Activated CD8-positive, alpha-beta memory T cell treated with anti-CD3 and anti-CD28 coated beads for 48 hours (primary cell): ENCODE measurements around the gene MCC.

Source experiments
- DNase-seq, 3 experiments: peaks; one replicate each; pipeline ENCODE4 v3.0.0-alpha.2; 2020; ENCODE audit warnings: low read depth in 2 of 3, low spot score in 2 of 3

MCC gene

DNA sequence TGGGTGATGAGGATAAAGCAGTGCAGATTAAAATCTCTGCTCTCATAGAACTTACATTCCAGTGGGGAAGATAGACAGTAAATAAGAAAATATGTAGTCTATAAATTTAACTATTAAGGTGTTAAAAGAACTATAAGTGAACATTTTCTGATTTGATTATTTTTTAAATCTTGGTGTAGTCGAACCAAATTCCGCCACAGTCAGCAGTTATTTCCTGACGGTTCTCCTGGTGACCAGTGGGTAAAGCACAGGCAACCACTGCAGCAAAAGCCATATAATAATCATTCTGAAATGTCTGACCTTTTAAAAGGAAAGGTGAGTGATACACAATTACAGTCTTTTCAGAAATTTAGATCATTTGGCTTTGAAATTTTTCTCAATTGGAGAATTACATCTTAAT lies 484.5 kb downstream of the MCC start:
- DNase-seq: no peak

DNA sequence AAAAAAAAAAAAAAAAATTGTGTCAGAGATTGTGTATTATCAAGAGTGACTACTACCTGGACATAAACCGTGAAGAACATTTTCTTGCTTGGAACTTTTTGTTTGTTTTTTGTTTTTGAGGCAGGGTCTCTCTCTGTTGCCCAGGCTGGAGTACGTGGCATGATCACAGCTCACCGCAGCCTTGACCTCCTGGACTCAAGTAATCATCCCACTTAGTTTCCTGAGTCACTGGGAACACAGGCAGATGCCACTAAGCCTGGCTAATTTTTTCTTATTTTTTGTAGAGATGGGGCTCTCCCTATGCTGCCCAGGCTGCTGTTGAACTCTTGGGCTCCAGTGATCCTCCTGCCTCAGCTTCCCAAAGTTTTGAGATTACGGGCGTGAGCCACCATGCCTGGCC lies 485.8 kb downstream of the MCC start:
- DNase-seq: no peak

DNA sequence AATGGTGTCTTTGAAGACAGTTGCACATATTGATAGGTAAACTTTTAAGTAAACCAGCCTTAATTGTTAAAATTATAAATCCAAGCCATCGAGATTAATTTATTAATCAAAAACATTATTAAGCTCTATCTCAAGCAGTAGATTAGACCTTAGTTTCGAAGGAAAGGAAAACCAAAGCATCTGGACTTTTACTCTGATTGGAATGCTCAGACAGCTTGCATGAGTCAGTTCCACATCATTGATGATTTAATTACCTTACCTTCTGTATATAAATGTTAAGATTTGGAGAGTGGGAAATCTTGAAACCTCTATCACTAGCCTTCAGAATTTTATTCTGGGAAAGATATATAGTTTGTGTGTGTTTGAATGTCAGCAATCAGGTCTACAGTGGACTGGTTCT lies 487.8 kb downstream of the MCC start:
- DNase-seq: no peak

DNA sequence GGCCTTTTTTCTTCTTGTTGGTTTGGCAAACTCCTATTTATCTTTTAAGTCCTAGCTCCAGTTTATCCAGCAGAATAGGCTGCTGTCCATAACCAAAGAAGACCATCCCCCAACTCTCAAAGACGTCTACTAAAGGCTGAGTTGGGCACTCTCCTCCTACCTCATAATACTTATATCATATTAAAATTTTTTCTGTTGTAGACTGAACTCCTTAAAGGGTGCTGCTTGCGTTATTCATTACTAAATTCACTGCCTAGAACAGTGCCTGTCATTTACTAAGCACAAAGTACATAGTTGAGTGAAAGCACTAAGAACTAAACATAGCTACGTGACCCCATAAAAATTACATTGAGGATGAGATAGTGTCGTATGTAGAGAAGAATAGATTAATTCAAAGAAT lies 490.0 kb downstream of the MCC start:
- no peak for DNase-seq

DNA sequence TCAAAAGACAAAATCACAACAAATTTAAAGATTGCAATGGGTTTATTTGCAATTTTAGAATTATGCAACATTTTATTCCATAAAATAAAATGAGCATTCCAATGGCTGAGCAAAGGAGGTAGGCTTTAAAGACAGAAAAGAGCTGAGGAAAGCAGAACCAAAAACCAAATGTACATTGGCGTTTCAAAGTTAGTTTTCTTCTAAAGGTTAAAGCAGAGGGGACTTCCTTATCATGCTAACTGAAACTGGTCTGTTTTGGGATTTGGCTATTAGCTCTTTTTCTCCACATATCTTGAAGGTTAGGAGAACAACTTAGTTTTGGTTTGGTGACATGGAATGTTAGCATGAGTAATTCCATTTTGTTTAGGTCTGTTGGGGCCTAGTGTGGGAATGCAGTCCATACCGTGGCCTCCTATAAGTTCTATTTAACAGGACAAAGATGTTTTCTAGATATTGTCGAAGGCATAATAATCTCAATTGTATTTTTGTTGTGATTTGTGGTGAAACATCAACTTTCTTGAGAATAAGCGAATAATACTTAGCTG lies 491.4 kb downstream of the MCC start:
- DNase-seq: no peak

DNA sequence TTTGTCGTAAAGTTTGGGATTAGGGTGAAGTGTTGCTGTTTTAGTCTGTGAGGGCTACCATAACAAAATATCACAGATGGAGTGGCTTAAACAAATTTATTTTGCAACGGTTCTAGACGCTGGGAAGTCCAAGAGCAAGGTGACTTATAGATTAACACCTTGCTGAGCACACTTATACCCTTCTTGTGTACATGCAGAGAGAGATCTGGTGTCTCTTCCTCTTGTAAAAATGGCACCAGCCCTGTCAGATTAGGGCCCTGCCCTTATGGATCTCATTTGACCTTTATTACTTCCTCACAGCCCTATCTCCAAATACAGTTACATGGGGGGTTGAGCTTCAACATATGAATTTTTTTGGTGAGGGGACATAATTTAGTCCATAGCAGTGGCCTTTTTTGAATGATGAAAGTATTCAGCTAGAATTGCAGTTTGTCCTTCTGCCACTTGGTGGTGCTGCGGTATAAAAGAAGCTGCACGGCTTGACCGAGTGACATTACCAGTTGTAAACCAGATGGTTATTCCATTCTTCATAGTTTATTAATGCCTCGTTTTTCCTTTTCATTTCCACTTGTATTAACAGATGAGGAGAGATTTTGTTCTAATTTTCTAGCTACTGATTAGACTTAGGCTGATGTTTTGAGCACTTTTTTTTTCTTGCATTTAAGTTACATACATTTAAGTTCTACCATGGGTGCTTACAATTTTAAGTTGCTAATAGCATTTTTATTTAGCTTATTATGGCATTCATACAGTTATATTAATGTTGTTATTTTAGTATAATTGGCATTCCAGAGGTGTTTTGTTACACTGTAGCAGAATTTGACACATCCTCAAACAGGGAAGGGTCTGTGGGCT lies 492.3 kb downstream of the MCC start:
- peak in 2 of 3 experiments; percentile 50 to 54 for DNase-seq

DNA sequence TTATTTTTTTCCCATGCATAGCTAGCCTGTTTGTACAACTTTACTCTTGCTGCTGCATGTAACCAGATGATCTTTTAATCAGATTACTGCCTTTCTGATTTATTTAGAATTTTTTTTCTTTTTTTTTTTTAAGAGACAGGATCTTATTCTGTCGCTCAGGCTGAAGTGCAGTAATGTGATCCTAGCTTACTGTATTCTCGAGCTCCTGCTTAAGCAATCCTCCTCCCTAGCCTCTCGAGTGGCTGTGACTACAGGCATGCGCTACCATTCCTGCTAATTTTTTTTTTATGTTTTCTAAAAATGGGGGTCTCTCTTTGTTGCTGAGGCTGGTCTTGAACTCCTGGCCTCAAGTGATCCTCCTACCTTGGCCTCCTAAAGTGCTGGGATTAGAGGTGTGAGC lies 502.0 kb downstream of the MCC start:
- DNase-seq: no peak

DNA sequence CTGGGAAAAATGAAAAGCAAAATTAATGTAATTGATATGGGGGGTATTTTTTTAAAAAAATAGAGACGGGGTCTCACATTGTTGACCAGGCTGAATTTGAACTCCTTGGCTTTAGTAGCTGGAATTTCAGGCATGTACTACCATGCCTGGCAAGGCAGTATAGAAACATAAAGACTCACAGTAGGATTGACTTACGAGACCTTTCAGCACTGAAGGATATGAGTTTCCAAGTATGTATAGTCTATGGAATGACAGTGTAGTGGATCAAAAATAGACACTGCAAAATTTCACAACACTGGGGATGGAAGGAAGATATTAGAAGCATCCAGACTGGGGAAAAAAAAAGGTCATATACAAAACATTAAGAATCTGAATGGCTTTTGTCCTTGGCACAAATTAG lies 504.9 kb downstream of the MCC start:
- no peak for DNase-seq

DNA sequence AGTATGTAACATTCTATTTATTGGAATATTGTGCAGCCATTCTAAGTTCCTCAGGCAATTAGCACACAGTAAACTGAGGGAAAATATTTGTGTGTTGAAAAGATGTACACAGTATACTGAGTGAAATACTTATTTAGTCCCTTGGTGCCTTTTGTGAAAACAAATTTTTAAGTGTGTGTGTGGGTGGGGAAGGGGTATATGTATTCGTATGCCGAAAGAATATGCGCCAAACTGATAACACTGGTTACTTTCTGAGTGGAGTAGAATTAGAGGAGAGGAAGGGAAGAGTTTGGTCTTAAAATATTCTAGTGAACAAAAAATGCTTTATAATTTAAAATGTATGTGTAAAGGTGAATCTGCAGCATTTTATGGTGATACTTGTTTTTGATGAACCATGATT lies 508.5 kb downstream of the MCC start:
- DNase-seq: no peak

DNA sequence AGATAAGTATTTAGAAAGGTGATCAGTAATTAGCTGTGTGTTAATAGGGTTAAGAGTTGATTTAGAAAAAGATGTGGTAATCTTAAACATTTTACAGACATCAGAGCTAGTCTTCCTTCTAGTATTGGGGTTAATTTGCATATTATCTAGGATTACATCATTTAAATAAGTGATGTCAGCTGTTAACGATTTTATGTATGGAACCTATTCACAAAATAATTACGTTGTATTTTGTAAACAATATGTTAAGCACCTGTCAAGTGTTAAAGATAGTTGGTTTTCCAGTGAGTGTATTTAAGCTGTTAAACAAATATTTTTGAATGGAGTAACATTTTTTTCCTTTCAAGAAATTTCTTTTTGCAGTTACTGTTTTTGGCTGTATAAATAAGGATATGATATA lies 509.4 kb downstream of the MCC start:
- DNase-seq: no peak

DNA sequence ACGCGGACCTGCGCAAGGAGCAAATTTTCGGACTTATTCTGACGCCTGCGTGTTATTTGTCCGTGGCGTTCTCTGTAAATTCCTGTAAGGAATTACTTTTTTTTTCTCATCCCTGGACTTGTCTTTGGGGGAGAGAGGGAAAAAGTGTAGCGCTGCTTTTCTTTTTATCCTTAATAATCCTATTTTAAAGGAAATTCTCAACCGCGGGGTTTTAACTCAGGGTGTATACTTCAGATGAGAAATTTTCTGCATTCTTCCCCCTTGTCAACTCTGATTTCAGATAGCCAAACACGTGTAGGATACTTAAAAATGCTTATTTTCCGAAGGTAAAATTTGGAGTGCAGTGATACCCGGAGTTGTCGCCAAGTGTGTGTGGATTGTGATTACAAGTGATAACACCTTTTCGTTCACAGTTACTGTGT lies 510.8 kb downstream of the MCC start:
- no peak for DNase-seq

DNA sequence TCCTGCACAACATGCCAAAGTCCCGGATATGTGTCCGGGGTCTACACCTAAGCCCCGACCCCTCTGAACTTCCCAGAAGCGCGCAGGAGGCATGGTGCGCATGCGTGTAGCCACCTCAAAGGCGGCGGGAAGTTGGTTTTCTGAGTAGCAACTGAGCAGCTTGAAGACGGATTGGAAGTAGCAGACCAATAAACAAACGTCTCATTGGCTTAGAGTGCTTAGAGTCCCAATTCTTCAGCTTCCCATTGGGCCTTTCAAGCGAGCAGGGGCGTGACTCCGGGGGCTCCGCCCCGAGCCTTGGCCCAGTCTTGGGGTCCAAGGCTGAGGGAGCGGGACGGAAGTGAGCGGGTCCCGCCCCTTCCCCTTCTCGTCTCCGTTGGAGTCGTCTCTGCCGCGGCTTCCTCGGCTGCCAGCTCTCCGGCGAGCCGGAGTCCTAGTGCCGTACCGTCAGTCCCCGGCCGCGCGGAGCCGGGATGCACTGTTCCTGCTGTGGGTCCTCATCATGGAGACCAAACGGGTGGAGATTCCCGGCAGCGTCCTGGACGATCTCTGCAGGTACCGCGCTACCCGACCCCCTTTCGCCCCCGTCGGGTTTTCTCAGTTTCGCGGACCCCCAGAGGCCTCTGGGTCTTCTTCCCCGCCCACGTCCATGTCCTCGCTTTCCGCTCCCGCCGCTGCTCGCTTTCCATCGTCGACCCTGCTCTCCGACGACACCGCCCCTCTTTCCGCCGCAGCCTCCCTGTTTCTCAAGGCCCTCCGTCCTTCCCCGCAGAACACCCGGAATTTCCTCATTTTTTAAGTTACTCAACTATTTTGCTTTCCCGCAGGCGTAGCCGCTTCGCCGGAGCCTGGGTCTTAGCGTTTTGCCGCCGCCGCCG lies 511.6 kb downstream of the MCC start, which contains the start of gene DCP2:
Gene DCP2 (plus strand): TSS at position 367 of the 878 bp plus-strand sequence. CDS start 136 bp downstream, at position 503.
- DNase-seq: peak; percentile 70 to 90 (median 75)

DNA sequence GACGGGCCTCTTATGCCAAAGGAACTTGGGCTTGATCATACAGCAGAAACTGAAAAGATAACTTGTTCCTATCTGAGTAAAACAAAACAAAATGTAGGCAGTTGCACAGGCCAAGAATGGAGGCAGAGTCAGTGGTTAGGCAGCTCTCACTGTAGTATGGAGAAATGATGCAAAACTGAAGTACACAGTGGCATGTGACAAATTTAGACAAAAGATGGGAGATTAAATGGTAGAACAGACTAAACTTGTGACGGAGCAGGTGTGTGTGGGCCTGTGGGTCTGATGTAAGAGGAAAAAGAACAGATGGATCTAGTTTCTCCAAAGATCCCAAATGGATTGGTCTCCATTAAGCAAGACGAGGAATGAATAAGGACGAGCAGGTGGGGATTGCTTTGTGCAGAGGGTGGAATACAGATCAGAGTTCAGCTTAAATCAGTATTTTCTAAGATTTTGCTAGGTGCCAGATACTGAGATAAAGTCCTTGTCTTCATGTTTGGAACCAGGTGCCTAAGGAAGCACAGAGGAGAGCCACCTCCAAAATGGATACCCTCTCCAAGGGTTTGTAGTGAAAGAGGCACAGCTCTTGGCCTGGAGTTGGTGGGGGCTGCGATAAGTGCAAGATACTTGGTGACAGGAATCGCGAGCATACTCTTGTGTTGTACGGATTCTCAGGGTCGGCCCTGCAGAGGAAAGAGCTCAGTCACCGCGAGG lies 512.4 kb downstream of the MCC start:
- DNase-seq: no peak

DNA sequence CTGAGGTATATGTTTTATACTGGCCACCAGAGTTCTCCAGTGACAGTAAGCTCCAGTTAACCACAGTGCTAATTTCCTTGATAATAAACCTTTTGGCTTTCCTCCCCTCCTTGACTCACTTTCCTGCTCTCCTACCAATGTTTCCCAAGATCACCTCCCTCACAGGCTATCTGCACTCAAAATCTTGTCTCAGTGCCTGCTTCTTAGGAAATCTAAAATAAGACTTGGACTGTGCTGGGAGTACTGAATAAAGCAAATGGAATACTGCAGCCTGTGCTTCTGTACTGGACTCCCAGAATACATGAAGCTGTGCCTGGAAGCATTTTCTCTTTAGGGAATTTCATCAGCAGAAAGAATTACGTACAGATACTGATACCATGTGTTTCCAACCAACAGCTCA lies 513.4 kb downstream of the MCC start:
- DNase-seq: no peak

DNA sequence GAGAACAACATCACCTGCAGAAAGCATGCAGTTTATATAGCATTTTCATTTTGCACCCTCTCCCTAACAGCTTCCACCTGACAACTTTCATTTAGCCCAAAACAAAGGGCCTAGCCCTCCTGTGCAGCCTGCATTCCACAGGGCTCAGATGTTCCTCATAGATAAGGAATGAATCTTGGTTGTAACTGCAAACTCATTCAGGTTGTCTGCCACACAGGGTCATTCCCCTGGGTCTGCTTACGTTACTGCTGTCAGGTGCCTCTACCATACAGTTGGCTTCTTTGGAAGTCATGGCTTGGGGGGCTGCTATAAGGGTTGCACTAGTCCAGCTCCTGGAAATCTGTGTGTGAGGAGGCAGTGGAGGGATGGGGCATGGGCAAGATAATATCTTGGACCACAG lies 514.3 kb downstream of the MCC start:
- DNase-seq: no peak

DNA sequence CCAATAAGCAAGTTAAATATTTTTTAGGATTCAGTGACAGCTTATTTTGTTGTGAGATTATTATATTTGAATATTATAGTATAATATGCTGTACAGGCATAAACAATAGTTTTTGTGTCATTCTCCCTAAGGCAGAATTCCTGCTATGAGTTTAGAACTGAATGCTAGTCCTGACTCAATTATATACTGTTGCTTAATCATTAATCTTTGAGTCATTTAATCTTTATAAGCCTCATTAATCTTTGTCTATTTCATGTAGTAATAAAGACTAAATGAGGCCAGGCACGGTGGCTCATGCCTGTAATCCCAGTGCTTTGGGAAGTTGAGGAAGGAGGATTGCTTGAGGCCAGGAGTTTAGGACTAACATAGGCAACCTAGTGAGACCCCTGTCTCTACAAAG lies 515.2 kb downstream of the MCC start:
- no peak for DNase-seq
